NT2/D1 (cell line): Measurements from ENCODE around the gene FBXO46.
A peak's percentile ranks its signal among the peaks of the same experiment; 100 is the strongest.

Source experiments
- DNase-seq: peaks from one replicate; pipeline ENCODE4 v3.0.0-alpha.2; 2011; ENCODE audit warnings: low read depth, low spot score
- H3K27me3 ChIP-seq: 2 replicates; pipeline ENCODE4 v1.6.0; 2011; ENCODE audit warnings: mild to moderate bottlenecking; ENCODE audit not compliant: insufficient read length, insufficient read depth
- H3K36me3 ChIP-seq: 2 replicates; pipeline ENCODE4 v1.6.1; 2011; ENCODE audit warnings: mild to moderate bottlenecking, low read length, mixed read lengths; ENCODE audit not compliant: insufficient read depth, insufficient read length
- H3K4me1 ChIP-seq: 2 replicates; pipeline ENCODE4 v1.5.1; 2011; ENCODE audit not compliant: insufficient read depth, insufficient read length
- H3K4me3 ChIP-seq: 2 replicates; pipeline ENCODE4 v1.5.1; 2011; ENCODE audit warnings: low read depth; ENCODE audit not compliant: insufficient read length
- H3K9ac ChIP-seq: 2 replicates; pipeline ENCODE4 v1.6.0; 2011; ENCODE audit warnings: low read depth; ENCODE audit not compliant: insufficient read length
- H3K9me3 ChIP-seq: 2 replicates; pipeline ENCODE4 v1.5.1; 2011; ENCODE audit warnings: mild to moderate bottlenecking, low read length; ENCODE audit not compliant: insufficient read depth
- SUZ12 ChIP-seq: IDR thresholded peaks from 2 replicates; pipeline ENCODE4 v1.6.1; 2011; ENCODE audit not compliant: insufficient read length, insufficient read depth; ENCODE audit errors: extremely low read depth
- YY1 ChIP-seq: IDR thresholded peaks from 2 replicates; pipeline ENCODE4 v1.6.1; 2011; ENCODE audit not compliant: insufficient read length, insufficient read depth
- ZNF274 ChIP-seq: IDR thresholded peaks from 2 replicates; pipeline ENCODE4 v1.6.1; 2011; ENCODE audit warnings: mild to moderate bottlenecking, low read depth, low read length

FBXO46 gene

DNA sequence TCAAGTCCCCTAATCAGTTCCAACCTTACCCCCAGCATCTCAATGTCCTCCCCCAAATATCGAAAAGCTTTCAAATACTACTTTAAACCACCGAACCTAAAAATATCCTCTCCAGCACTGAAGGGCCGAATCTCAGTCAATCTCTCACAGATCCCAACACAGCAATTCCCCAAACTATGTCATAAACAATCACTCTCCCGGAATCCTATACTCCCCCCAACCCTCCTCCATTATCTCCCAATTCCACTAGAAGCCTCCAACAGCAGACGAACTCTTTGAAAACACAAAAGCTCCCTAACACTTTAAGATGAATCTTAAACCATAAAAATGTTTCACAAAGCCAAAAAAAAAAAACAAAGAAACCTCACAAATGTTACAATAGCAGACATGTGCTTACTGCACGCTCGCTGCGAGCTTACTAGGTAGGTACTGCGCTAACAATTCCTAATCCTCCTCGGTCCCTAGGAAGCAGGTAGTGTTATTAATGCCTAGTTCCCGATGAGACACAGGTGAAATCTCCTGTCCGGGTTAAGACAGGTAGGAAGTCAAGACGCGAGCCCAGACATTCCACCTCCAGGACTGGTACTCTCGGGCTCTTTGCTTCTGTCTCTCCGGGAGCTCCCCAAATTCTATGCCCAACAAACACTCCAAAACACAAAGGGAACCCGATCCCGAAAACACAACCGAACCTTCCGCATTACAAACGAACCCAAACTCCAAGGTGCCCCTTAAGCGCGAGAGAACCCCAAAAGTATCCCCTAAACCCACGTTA is 14.2 kb downstream of the FBXO46 start:
- peak overlapping the region; percentile 72 for H3K4me3 ChIP-seq
- H3K9ac ChIP-seq, result peak overlapping the region; percentile 83
- no peaks in the 10 kb centered on the region for H3K27me3 ChIP-seq
- no peak for TF ChIP-seq YY1
- H3K4me1 ChIP-seq, result peaks cover 11% of the 10 kb centered on the region
- no peak for DNase-seq
- no peaks in the 10 kb centered on the region for H3K9me3 ChIP-seq
- peaks cover 25% of the 10 kb centered on the region for H3K36me3 ChIP-seq

DNA sequence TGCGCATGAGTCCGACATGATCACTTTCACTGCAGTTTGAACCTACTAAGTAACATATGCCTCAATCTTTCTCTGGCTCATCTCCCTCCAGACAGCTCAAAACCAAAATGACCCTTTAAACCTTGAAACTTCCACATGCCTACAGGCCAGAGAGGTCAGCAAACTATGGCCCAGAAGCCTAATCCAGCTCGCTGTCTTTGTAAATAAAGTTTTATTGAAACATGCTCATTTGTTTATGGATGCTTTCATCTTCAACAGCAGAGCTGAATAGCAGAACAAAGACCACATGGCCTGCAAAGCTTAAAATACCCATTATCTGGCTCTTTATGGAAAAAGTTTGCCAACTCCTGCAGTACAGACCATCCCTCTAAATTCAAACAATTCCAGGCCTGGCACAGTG is 15.6 kb downstream of the FBXO46 start:
- H3K9me3 ChIP-seq, result no peaks in the 10 kb centered on the region
- DNase-seq, result no peak
- no peak for TF ChIP-seq SUZ12
- no peak for TF ChIP-seq ZNF274
- TF ChIP-seq YY1, result no peak
- no peaks in the 10 kb centered on the region for H3K27me3 ChIP-seq
- H3K4me3 ChIP-seq, result no peak overlapping the region
- H3K9ac ChIP-seq, result no peak overlapping the region
- H3K4me1 ChIP-seq, result peaks cover 11% of the 10 kb centered on the region
- H3K36me3 ChIP-seq, result peaks cover 30% of the 10 kb centered on the region

DNA sequence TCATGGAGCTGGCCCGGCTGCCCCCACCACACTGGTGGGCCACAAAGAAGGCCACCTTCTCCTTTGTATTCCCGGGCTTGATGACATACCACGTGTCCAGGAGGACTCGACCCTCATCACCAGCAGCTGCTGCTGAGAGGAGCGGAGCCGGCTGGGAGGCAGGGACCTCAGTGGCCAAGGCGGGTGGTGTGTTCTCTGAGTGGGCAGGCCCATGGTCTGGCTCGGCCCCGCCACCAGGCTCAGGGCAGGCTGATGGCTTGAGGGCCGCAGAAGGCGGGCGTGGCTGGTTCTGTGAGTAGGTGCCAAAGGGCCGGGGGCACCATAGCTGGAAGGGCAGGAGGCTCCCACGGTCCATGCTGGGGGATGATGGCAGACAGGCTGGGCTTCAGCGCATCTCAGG is 17.6 kb downstream of the FBXO46 start:
- TF ChIP-seq ZNF274, result no peak
- TF ChIP-seq SUZ12, result no peak
- no peak for TF ChIP-seq YY1
- no peak for DNase-seq
- H3K9ac ChIP-seq, result no peak overlapping the region

DNA sequence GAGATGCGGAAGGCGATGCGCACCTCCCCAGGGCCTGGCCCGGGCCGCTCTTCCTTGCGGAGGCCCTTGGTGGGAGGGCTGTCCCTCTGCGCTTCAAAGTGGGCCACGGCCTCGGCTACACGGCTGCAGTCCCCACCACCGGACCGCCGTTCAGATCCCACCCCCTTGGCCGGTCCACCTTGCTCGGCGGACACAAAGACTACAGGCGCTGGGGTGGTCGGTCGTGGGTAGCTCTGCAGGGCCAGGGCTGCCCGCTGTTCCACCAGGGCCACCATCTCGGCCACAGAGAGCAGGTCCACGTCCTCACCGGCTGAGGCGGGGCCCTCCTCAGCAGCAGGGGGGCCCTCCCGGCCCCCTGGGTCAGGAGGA is 18.0 kb downstream of the FBXO46 start:
- Histone ChIP-seq H3K4me3 (no peak overlapping the region), H3K36me3 (peaks cover 31% of the 10 kb centered on the region), H3K27me3 (no peaks in the 10 kb centered on the region), H3K9me3 (no peaks in the 10 kb centered on the region), H3K9ac (no peak overlapping the region), H3K4me1 (peaks cover 4% of the 10 kb centered on the region)
- TF ChIP-seq SUZ12 (no peak), ZNF274 (no peak), YY1 (no peak)
- no peak for DNase-seq

More for the DNA sequence above, 17.6 kb downstream of the FBXO46 start:
- no peak overlapping the region for H3K4me3 ChIP-seq
- H3K27me3 ChIP-seq, result no peaks in the 10 kb centered on the region
- peaks cover 31% of the 10 kb centered on the region for H3K36me3 ChIP-seq
- H3K9me3 ChIP-seq, result no peaks in the 10 kb centered on the region
- H3K4me1 ChIP-seq, result peaks cover 6% of the 10 kb centered on the region

DNA sequence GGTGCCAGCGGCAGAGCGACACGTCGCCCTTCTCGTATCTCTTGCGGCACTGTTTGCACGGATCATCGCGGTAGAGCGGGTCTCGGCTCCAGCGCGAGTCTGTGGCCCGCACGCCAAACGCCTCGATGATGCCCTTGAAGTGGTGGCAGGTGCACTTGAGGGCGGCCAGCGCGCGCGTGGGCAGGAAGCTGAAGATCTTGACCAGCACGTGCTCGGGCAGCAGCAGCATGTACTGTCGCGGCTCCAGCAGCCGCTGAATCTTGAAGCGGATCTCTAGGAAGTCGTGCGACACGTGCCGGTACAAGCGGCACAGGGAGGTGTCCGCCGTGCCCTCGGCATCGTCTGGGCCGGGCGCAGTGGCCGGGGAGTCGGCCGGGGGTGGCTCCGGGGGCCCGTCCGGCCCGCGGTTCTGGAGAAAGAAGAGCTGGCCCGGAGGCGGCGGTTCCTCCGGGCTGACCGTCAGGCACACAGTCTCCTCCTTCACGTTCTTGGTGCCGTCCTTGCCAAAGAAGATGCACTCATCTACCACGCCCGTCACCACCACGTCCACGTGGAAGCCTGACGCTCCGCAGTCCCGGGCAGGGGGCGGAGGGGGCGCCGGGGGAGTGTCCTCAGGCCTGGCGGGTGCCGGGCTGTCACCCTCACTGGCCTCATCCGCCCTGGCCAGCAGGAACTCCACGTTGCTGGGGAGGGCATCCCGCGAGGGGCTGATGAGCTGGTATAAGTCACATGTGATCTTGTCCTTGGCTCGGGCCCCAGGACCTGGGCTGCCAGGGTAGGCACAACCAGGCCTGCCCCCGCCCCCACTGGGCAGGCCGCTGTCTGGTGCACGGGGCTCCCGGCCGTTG is 18.6 kb downstream of the FBXO46 start:
- H3K4me1 ChIP-seq, result peaks cover 4% of the 10 kb centered on the region
- no peak for DNase-seq
- H3K9me3 ChIP-seq, result no peaks in the 10 kb centered on the region
- no peak for TF ChIP-seq YY1
- TF ChIP-seq SUZ12, result no peak
- TF ChIP-seq ZNF274, result no peak
- H3K27me3 ChIP-seq, result no peaks in the 10 kb centered on the region
- H3K4me3 ChIP-seq, result no peak overlapping the region
- no peak overlapping the region for H3K9ac ChIP-seq
- H3K36me3 ChIP-seq, result peaks cover 31% of the 10 kb centered on the region

DNA sequence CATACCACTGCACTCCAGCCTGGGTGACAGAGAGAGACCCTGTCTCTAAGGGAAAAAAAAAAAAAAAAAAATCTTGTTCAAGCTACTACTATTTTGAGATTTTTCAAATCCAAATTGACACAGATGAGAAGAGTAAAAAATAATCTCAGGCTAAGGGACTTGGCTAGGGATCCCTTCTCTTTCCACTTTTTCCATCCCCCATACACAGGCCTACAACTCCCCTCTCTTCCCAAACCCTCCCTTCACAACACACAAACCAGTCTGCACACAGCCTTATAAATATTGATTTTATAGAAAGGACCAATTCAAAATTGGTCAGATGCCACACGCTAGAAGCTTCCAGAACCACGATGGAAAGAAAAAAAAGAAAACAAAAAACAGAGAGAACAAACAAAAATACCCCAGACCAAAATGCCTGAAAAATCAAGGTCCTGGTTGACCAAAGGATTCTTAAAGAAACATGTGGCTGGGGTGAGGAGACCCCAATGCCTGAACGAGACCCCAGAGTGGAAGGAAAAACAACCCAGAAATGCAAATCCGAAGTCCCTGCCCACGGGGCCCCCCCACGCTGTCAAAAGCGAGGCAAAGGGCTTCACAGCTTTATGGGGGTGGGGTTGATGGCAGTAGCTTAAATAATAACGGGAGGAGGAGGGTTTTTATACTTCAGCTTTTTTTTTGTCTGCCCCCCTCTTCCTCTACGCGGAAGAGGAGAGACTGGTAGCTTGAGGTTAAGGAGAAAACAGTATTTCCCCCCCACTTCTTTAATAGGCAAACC is 20.2 kb downstream of the FBXO46 start:
- DNase-seq, result no peak
- no peak for TF ChIP-seq SUZ12
- no peaks in the 10 kb centered on the region for H3K27me3 ChIP-seq
- H3K9me3 ChIP-seq, result no peaks in the 10 kb centered on the region
- peaks cover 31% of the 10 kb centered on the region for H3K36me3 ChIP-seq
- H3K4me3 ChIP-seq, result no peak overlapping the region
- no peak overlapping the region for H3K9ac ChIP-seq
- H3K4me1 ChIP-seq, result peaks cover 4% of the 10 kb centered on the region

DNA sequence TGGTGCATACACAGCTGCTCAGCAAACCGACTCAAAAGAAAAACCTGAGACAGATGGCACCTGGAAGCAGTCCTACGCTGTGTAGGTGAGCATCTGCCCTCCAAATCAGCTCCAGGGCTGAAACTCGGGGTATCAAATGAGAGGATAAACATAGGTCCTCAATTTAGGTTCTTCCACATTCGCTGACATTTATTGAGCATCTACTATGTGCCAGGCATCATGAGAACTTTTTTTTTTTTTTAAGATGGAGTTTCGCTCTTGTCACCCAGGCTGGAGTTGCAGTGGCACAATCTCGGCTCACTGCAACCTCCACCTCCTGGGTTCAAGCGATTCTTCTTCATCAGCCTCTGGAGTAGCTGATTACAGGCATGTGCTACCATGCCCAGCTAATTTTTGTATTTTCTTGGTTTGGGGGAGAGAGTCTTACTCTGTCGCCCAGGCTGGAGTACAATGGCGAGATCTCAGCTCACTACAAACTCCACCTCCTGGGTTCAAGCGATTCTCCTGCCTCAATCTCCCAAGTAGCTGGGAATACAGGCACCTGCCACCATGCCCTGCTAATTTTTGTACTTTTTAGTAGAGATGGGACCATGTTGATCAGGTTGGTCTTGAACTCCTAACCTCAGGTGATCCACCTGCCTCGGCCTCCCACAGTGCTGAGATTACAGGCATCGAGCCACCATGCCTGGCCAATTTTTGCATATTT is 24.8 kb downstream of the FBXO46 start:
- H3K9me3 ChIP-seq, result no peaks in the 10 kb centered on the region
- H3K36me3 ChIP-seq, result peaks cover 23% of the 10 kb centered on the region
- no peak overlapping the region for H3K4me3 ChIP-seq
- TF ChIP-seq SUZ12, result no peak
- TF ChIP-seq YY1, result no peak
- TF ChIP-seq ZNF274, result no peak
- H3K27me3 ChIP-seq, result no peaks in the 10 kb centered on the region
- H3K4me1 ChIP-seq, result no peaks in the 10 kb centered on the region
- no peak overlapping the region for H3K9ac ChIP-seq
- DNase-seq, result no peak
